Dendritic cell treated with granulocyte-macrophage colony-stimulating factor and Interleukin-4, amounts not matched to agents 40 ng/mL and 50 ng/mL, for 4 days (primary cell): ENCODE results near the gene ZNRF1.
A peak's percentile ranks its signal among the peaks of the same experiment; 100 is the strongest.

ENCODE experiments used
- H3K27ac Mint-ChIP-seq: one replicate; pipeline ENCODE4 v1.8.0; 2022; ENCODE audit warnings: mild to moderate bottlenecking, mixed read lengths
- H3K27me3 Mint-ChIP-seq: one replicate; pipeline ENCODE4 v1.8.0; 2022; ENCODE audit warnings: mild to moderate bottlenecking, mixed read lengths
- H3K36me3 Mint-ChIP-seq: one replicate; pipeline ENCODE4 v1.8.0; 2022; ENCODE audit warnings: low read depth, mixed read lengths
- H3K4me1 Mint-ChIP-seq: one replicate; pipeline ENCODE4 v1.8.0; 2022; ENCODE audit warnings: low read depth, mixed read lengths
- H3K4me3 Mint-ChIP-seq: one replicate; pipeline ENCODE4 v1.8.0; 2022; ENCODE audit warnings: mild to moderate bottlenecking, moderate library complexity, mixed read lengths
- H3K9me3 Mint-ChIP-seq: one replicate; pipeline ENCODE4 v1.8.0; 2022; ENCODE audit warnings: mixed read lengths
- intact Hi-C: fragments of 100-400 bp; cut with micrococcal nuclease; formaldehyde crosslinking; loops from one replicate; pipeline ENCODE4 v1.15.0; 2022

Gene ZNRF1

DNA sequence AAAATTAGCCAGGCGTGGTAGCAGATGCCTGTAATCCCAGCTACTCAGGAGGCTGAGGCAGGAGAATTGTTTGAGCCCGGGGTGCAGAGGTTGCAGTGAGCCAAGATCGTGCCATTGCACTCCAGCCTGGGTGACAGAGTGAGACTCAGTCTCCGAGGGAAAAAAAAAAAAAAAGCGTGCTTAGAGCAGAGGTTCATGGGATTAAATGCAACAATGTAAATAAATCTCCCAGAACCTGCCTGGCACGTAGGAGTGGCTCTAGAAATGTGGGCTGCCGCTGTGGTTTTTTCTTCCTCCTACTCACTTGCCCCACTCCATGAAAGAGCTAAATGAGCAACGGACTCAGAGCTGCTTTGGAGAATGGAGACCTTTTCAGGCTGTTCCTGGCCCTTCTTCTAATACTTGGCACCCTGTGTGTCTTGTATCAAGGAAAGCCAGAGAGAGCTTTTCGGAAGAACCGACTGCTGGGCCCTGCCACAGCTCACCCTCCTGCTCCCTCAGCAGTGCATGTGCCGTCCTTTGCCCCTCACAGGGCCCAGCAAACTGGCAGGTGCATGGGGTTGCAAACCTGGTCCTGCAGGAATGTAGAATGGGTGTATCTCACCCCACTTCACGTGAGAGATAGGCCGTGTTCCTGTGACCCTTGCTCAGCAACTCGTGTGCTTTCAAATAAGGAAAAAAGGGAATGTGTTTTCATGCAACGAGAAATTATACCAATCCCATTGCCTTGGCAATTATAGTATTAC, 65.8 kb downstream of the ZNRF1 start:
- peaks cover 63% of the 10 kb centered on the region for H3K4me1 Mint-ChIP-seq
- H3K4me3 Mint-ChIP-seq = peak overlapping the region; percentile 37

DNA sequence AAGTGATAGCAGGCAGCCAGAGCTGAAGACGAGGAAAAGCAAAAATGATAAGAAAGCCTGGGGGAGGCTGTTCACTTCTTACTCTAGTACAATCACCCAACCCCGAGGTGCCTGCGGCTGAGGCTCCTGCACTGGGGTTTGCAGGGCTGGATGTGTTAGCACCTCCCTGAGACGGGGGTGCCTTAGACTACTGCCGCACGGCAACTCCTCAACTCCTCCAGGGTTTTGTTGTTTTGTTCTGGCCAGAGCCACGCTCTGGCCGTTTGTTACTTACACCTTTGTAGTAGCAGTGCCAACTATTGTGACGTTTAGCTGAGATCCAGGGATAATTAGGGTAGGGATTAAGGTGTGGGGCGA, 66.3 kb downstream of the ZNRF1 start:
- no peak overlapping the region for H3K4me3 Mint-ChIP-seq
- H3K36me3 Mint-ChIP-seq = no peaks in the 10 kb centered on the region
- peak overlapping the region; percentile 17 for H3K27ac Mint-ChIP-seq
- H3K27me3 Mint-ChIP-seq = peaks cover 6% of the 10 kb centered on the region
- intact Hi-C loops = no loop called here
- H3K4me1 Mint-ChIP-seq = peaks cover 65% of the 10 kb centered on the region
- no peaks in the 10 kb centered on the region for H3K9me3 Mint-ChIP-seq

More for the DNA sequence above, 65.8 kb downstream of the ZNRF1 start:
- intact Hi-C loops = no loop called here
- H3K9me3 Mint-ChIP-seq = no peaks in the 10 kb centered on the region
- H3K27me3 Mint-ChIP-seq = peaks cover 6% of the 10 kb centered on the region
- no peaks in the 10 kb centered on the region for H3K36me3 Mint-ChIP-seq
- H3K27ac Mint-ChIP-seq = peak overlapping the region; percentile 17

DNA sequence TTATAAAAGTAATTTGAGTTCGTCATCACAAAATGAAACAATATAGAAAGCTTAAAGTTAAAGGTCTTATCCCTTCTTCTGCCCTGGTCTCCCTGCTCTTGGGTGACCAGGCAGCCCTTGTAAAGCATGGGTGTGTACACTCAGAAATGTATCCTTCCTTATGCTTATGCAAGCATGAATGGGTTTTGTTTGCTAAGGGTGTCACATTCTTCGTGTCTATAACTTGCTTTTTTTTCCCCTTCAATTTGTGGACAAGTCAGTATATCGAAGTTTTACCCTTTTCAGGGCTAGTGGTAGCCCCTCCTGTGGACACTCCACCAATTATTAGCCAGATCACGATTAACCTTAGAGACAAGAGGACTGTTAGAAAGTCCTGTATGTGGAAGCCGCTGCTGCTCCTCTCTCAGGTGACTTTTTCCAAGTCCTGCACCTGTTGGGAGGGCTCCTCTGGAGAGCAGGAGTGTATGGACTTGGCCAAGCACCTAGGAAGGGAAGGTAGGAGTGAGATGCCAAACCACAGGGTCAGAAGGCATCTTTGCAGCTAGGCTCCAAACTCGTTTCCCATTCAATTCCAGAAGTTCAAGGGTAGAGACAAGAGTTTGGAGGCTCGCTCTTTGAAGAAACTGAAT, 66.8 kb downstream of the ZNRF1 start:
- intact Hi-C loops = no loop called here
- H3K4me1 Mint-ChIP-seq = peaks cover 65% of the 10 kb centered on the region
- peaks cover 6% of the 10 kb centered on the region for H3K27me3 Mint-ChIP-seq
- H3K36me3 Mint-ChIP-seq = no peaks in the 10 kb centered on the region
- no peak overlapping the region for H3K4me3 Mint-ChIP-seq
- H3K9me3 Mint-ChIP-seq = no peaks in the 10 kb centered on the region
- H3K27ac Mint-ChIP-seq = peak overlapping the region; percentile 17

DNA sequence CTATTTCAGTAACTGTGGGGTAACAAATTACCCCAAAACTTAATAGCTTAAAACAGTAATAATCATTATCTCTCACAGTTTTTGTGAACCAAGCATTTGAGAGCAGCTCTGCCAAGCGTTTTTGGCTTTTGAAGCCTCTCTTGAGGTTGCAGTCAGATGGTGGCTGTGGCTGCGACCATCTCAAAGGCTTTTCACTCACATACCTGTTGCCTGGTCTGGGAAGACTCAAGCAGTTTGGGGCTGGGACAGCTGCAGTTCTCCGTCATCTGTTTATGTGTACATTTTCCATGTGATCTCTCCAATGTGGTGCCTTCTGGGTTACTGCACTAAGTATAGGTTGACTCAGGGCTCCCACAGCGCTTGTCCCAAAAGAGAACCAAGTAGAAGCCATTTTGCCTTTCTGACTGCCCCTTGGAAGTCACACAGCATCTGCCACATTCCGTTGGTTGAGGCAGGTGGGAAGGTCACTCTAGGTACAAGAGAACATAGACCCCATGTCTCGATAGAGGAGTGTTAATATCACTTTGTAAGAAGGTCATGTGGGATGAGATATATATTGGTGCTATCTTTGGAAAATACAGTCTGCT, 68.1 kb downstream of the ZNRF1 start:
- H3K4me3 Mint-ChIP-seq = no peak overlapping the region
- intact Hi-C loops = no loop called here
- H3K36me3 Mint-ChIP-seq = no peaks in the 10 kb centered on the region
- no peak overlapping the region for H3K27ac Mint-ChIP-seq
- peaks cover 6% of the 10 kb centered on the region for H3K27me3 Mint-ChIP-seq
- no peaks in the 10 kb centered on the region for H3K9me3 Mint-ChIP-seq
- H3K4me1 Mint-ChIP-seq = peaks cover 53% of the 10 kb centered on the region

DNA sequence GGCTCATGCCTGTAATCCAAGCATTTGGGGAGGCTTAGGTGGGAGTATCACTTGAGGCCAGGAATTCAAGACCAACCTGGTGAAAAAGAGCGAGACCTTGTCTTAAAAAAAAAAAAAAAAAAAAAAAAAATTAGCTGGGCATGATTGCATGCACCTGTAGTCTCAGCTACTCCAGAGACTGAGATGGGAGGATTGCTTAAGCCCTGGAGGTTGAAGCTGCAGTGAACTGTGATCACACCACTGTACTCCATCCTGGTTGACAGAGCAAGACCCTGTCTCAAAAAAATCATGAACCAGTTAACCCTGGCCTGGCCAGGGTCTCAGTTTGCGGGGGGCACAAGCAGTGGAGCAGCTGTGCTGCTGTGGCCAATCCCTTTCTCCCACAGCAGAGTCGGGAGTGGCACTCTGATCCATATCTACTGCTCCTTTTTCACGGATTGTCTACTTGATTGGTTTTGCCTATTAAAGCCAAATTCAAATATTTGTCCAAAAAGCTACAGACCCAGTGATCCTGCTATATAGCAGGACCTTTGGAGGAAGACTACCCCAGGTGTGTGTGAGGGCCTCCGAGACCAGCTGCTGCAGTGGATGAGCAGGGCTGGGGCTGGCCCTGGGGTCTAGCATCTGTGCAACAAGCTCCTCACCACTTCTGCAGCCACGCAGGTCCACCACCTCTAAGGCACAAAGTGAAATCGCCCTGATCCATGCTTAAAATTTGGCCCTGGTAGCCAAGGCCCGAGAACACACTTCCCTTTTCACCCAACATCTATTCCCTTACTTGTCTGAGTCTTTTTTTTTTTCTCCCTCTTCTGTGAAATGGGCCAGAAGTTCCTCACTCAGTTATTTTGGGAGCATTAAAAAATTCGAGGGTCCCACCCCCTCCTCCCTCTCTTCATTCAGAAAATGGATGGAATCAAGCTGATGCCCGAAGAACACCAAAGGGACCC, 69.5 kb downstream of the ZNRF1 start:
- Mint-ChIP-seq H3K27ac (no peak overlapping the region), H3K4me1 (peaks cover 39% of the 10 kb centered on the region), H3K27me3 (peaks cover 6% of the 10 kb centered on the region), H3K9me3 (no peaks in the 10 kb centered on the region), H3K36me3 (no peaks in the 10 kb centered on the region), H3K4me3 (no peak overlapping the region)
- intact Hi-C loops = no loop called here

DNA sequence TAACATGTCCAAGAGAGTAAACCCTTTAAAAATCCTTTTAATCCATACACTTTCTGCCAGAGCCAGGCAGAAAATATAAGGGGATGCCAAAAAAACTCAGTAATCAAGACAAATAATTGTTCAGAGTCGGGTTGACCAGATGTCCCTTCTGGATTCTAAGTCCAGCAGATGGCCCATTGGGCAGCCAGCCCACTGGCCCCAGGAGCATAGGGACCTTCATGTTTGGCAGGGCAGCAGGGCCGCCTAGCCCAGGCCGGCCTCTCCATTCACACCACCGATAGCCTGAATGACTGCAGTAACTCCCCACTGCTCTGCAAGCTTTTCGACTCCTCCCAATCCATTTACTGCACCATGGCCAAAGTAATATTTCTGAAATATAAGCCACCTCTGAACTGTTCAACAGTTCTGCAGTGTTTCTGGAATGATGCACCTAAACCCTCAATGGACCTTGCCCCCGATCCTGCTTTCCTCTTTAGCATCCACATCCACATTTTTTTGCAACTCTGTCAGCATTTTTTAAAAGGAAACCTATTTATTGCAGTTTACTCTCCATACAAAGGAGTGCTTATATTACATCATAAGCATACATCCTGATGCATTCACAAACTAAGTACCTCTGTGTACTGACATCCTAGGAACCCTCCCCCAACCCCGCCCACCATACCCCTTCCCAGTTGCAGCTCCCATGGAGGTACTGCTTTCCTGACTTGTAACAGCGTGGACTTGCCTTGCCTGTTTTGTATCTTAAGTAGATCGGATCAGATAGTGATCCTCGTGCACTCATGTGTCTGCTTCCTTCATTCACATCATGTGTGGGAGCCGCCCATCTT, 71.4 kb downstream of the ZNRF1 start:
- peaks cover 4% of the 10 kb centered on the region for H3K27me3 Mint-ChIP-seq
- H3K36me3 Mint-ChIP-seq = no peaks in the 10 kb centered on the region
- H3K27ac Mint-ChIP-seq = no peak overlapping the region
- H3K4me1 Mint-ChIP-seq = peaks cover 31% of the 10 kb centered on the region
- intact Hi-C loops = no loop called here
- no peak overlapping the region for H3K4me3 Mint-ChIP-seq
- H3K9me3 Mint-ChIP-seq = no peaks in the 10 kb centered on the region

DNA sequence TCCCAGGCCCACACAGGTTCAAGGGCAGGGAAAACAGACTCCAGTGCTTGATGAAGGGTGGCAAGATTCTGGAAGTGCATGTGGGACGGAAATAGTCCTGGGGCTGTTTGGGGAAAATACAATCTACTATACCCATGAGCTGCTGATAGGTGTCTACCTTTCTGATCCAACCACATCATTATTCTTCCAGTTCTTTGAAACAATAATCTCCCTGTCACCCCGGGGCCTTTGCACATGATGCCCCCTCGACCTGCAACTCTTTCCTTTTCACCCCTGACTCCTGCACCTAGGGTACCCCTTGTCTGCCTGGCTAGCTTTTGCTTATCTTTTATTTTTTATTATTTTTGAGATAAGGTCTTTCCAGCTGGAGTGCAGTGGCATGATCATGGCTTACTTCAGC, 72.8 kb downstream of the ZNRF1 start:
- Mint-ChIP-seq H3K9me3 (no peaks in the 10 kb centered on the region), H3K4me1 (peaks cover 35% of the 10 kb centered on the region), H3K36me3 (no peaks in the 10 kb centered on the region), H3K4me3 (no peak overlapping the region), H3K27me3 (no peaks in the 10 kb centered on the region), H3K27ac (no peak overlapping the region)
- intact Hi-C loops = no loop called here

DNA sequence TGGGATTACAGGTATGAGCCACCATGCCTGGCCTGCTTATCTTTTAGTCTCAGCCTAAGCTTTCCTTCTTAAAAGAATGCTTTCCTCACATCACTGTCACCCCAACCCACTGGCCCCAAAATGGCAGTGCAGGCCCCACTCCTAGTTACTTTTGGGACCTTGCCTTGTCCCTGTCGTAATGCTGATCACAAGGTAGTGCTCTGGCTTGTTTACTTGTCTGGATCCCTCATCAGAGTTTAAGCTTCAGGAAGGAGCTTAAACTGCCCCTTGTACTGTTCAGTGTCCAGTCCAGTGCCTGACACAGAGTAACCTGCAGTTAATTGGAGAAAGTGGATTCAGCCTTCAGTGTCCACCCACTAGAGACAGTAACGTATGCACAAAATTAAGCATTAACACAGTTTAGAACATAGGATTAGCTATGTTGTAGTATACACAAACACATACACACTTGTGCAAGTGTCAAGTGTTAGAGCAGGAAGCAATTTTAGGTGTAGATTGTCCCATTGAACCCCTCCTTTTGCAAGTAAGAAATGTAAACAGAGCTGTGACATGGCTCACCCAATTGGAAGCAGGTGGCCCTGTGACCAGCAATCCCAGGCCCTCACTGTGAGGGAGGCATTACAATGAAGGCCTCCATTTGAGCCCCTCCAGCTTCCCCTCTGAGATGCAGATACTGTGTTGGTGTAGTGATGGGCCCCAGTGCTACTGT, 73.6 kb downstream of the ZNRF1 start:
- Mint-ChIP-seq H3K4me1 (peaks cover 39% of the 10 kb centered on the region), H3K27me3 (no peaks in the 10 kb centered on the region), H3K4me3 (no peak overlapping the region), H3K9me3 (no peaks in the 10 kb centered on the region), H3K36me3 (no peaks in the 10 kb centered on the region), H3K27ac (no peak overlapping the region)
- intact Hi-C loops = no loop called here

DNA sequence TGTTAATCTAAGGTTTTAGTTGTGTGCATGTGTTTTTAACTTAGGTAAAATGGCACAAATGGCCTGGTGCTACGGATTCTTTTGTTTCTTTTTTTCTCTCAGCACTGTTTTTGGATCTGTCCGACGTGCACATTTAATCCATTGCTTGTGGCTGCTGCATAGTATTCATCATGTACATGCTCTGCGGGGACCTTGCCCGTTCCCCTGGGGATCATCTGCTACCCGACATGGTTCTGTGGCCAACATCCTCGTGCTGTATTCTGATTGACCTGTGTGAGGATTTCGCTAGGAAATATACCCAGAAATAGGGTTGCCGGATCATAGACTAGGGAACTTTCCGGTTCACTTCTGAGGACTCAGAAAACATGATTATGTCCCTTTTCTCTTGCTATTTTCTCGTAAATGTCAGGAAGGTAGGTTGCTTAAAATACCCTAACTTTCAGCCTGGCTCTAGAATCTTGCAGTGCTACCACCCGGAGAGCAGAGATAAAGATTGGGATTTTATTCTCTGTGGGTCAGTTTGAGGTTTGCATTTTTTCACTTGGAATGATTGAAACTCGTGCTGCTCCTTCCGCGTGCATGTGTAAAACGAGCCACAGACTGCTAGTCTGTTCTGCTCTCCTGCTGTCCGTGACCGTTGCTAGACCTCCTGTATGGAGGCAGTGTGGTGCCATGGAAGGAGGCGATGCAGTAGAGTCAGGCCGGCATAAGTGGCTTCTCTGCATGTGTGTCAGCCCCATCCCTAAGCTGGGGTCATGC, 74.9 kb downstream of the ZNRF1 start:
- no peaks in the 10 kb centered on the region for H3K36me3 Mint-ChIP-seq

DNA sequence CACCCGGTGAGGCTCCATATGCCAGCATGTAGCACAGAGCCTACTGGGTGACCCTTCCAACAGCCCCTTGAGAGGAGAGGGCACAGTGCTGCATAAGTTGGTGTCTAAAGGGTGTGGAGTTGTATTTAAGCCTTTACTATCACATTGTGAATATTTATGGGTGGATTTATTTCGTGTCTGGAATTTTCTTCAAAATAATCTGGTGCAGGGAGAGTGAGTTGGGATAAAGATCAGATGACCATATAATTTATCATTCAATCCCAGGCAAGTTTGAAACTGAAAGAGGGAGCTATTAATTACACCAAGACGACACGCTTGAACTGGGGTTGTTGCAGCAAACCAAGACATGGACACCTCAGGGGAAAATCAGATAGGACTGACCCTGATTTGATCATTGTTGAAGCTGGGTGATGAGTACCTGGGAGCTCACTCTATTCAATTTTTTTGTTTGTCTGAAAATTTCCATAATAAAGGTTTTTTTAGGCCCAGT, 75.5 kb downstream of the ZNRF1 start:
- H3K9me3 Mint-ChIP-seq = no peaks in the 10 kb centered on the region
- no peaks in the 10 kb centered on the region for H3K36me3 Mint-ChIP-seq
- no peaks in the 10 kb centered on the region for H3K27me3 Mint-ChIP-seq
- H3K27ac Mint-ChIP-seq = no peak overlapping the region
- H3K4me3 Mint-ChIP-seq = no peak overlapping the region
- peaks cover 39% of the 10 kb centered on the region for H3K4me1 Mint-ChIP-seq
- intact Hi-C loops = no loop called here

More for the DNA sequence above, 74.9 kb downstream of the ZNRF1 start:
- Mint-ChIP-seq H3K27ac (no peak overlapping the region), H3K9me3 (no peaks in the 10 kb centered on the region), H3K27me3 (no peaks in the 10 kb centered on the region), H3K4me1 (peaks cover 41% of the 10 kb centered on the region), H3K4me3 (no peak overlapping the region)
- intact Hi-C loops = no loop called here

DNA sequence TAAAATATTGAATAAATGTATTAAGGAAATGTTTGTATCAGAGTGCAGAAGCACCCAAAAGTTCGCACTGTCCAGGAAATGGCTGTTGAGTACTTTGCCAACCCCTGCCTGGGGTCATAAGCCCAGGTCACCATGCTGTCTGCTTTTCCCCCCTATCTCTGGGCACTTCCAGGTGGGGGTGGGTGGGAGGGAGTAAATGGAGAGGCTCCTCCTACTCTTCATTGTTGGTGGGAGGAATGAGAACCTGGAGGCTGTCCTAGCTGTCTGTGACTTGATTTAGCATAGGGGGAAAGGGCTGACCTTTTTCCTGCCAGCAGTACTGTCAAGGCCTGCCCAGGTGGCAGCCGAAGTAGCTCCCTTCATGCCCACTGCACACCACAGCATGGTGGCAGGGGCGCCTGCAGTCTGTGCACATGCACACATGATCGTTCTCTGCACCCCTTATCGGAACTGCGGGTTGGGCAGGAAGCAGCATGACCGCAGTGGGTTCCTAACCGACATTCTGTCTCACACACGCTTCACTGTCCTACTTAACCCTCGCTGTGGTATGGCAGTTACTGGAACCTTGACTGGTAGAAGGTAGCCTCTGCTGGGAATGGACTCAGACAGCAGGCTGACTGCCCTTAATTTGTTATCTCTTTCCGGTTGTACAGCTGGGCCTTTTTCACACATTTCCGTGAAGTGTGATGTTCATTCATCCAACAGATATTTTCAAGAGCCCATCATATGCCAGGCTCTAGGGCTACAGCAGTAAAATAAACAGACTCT, 76.3 kb downstream of the ZNRF1 start:
- peaks cover 37% of the 10 kb centered on the region for H3K4me1 Mint-ChIP-seq
- no peaks in the 10 kb centered on the region for H3K9me3 Mint-ChIP-seq
- H3K4me3 Mint-ChIP-seq = no peak overlapping the region
- peak overlapping the region; percentile 42 for H3K27ac Mint-ChIP-seq
- intact Hi-C loops = no loop called here
- H3K36me3 Mint-ChIP-seq = no peaks in the 10 kb centered on the region
- H3K27me3 Mint-ChIP-seq = no peaks in the 10 kb centered on the region
